ENCODE results near the gene RPL12.

- peak; percentile 100 for TF ChIP-seq POLR2AphosphoS5 (IDR thresholded peaks at IDR 0.05; ENCODE audit: low read depth, low read length)
- peak; percentile 100 for TF ChIP-seq POLR2A (IDR thresholded peaks at IDR 0.05; ENCODE audit: low read depth, low read length)
- peak; percentile 100 for TF ChIP-seq TAF1 (IDR thresholded peaks at IDR 0.05; ENCODE audit: borderline replicate concordance, low read depth, low read length)
These were observed at the start of gene RPL12, which contains the start of gene LRSAM1 for GRCh38 chr9:127450830-127451607.
